HepG2 (cell line): ENCODE data around the gene TBCB. TPM values are rescaled to one million over a fixed set of nuclear protein-coding genes. Genes with fewer than 3 reads are reported as not detected.

Experiments used
- CTCF ChIP-seq: sonication (generic); formaldehyde crosslinking; IDR thresholded peaks from 2 replicates; pipeline ENCODE4 v1.5.0; 2020; ENCODE audit warnings: mild to moderate bottlenecking, missing genetic modification reagents, moderate library complexity
- FOXP1 ChIP-seq, 2 experiments: fragments of 450-650 bp in 1 of 2; IDR thresholded peaks; 2 replicates each; pipeline ENCODE4 v1.6.1; 2017 to 2018; ENCODE audit warnings: antibody characterized with exemption in 1 of 2
- SMAD1 ChIP-seq: sonication (generic); formaldehyde crosslinking; IDR thresholded peaks from 2 replicates; pipeline ENCODE4 v1.4.0; 2020; ENCODE audit warnings: missing genetic modification reagents, low read depth, mild to moderate bottlenecking, borderline replicate concordance
- TCF7L2 ChIP-seq: IDR thresholded peaks from 2 replicates; pipeline ENCODE4 v1.6.1; 2011; ENCODE audit warnings: mild to moderate bottlenecking, low read depth, low read length, moderate library complexity
- ZNF530 ChIP-seq: sonication (generic); formaldehyde crosslinking; IDR thresholded peaks from 2 replicates; pipeline ENCODE4 v1.5.0; 2020; ENCODE audit warnings: low read depth, mild to moderate bottlenecking, missing genetic modification reagents
- ZNF768 ChIP-seq: sonication (generic); formaldehyde crosslinking; IDR thresholded peaks from 2 replicates; pipeline ENCODE4 v1.4.0; 2020; ENCODE audit warnings: missing genetic modification reagents
- polyA plus RNA-seq, 8 experiments: library from polyadenylated mRNA; depleted of rRNA in 3 of 8; stranded (reverse) in 7 of 8; unstranded in 1 of 8; fragments of >200 nt; fragmentation: Illumina TruSeq in 4 of 8; extraction: Trizol in 4 of 8; gene quantifications; 2 replicates each; pipeline versions ENCODE4 v1.2.1 to v1.2.3, GENCODE V29; 2011 to 2016; ENCODE audit warnings: low read depth in 4 of 8, missing spikeins in 1 of 8, mixed read lengths in 1 of 8; ENCODE audit not compliant: insufficient read depth in 1 of 8
- total RNA-seq, 5 experiments: library from RNA; depleted of rRNA; stranded (reverse); fragments of >200 nt; fragmentation: Illumina TruSeq; extraction: Trizol; gene quantifications; 2 replicates each; pipeline ENCODE4 v1.2.3, GENCODE V29; 2016; ENCODE audit warnings: low read depth in 1 of 5
- TF ChIP-seq, protein P1 (sequence below): IDR thresholded peaks from 2 replicates; pipeline ENCODE4 v1.6.1; 2016
- TF ChIP-seq, protein P2 (sequence below): sonication (generic); formaldehyde crosslinking; IDR thresholded peaks from 2 replicates; pipeline ENCODE4 v1.8.1; 2023; ENCODE audit warnings: mild to moderate bottlenecking, missing genetic modification reagents
- TF ChIP-seq, protein P3 (sequence below): sonication (generic); formaldehyde crosslinking; IDR thresholded peaks from 2 replicates; pipeline ENCODE4 v1.4.0; 2020; ENCODE audit warnings: missing genetic modification reagents, borderline replicate concordance

Gene TBCB
- total and polyA plus RNA-seq, 2 of the 13 experiments (the other 11 are each of a cell fraction or from before 2014, with no cell fraction given), result 271 to 276 TPM

- TF ChIP-seq, protein P1, sequence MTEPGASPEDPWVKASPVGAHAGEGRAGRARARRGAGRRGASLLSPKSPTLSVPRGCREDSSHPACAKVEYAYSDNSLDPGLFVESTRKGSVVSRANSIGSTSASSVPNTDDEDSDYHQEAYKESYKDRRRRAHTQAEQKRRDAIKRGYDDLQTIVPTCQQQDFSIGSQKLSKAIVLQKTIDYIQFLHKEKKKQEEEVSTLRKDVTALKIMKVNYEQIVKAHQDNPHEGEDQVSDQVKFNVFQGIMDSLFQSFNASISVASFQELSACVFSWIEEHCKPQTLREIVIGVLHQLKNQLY (CRISPR knock-in tag), result no peak
- TF ChIP-seq, protein P2, sequence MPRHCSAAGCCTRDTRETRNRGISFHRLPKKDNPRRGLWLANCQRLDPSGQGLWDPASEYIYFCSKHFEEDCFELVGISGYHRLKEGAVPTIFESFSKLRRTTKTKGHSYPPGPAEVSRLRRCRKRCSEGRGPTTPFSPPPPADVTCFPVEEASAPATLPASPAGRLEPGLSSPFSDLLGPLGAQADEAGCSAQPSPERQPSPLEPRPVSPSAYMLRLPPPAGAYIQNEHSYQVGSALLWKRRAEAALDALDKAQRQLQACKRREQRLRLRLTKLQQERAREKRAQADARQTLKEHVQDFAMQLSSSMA (CRISPR knock-in tag), result no peak
- TF ChIP-seq TCF7L2, result no peak
- no peak for TF ChIP-seq SMAD1 (CRISPR knock-in tag)
- no peak for TF ChIP-seq ZNF768
- TF ChIP-seq FOXP1 (IDR thresholded peaks at IDR 0.05), result no peak
- TF ChIP-seq FOXP1 (CRISPR knock-in tag; IDR thresholded peaks at IDR 0.05), result no peak
- TF ChIP-seq ZNF530 (CRISPR knock-in tag), result no peak
- TF ChIP-seq, protein P3, sequence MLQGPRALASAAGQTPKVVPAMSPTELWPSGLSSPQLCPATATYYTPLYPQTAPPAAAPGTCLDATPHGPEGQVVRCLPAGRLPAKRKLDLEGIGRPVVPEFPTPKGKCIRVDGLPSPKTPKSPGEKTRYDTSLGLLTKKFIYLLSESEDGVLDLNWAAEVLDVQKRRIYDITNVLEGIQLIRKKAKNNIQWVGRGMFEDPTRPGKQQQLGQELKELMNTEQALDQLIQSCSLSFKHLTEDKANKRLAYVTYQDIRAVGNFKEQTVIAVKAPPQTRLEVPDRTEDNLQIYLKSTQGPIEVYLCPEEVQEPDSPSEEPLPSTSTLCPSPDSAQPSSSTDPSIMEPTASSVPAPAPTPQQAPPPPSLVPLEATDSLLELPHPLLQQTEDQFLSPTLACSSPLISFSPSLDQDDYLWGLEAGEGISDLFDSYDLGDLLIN, result no peak
- TF ChIP-seq CTCF, result no peak
These were observed 25.4 kb upstream of the TBCB start (continued) for GRCh38 chr19:36089847-36090246.
